HepG2 (cell line): ENCODE results near the gene SRP14. TPM values are rescaled to one million over a fixed set of nuclear protein-coding genes. Genes with fewer than 3 reads are reported as not detected.

Source experiments
- AKAP8 ChIP-seq: sonication (generic); formaldehyde crosslinking; IDR thresholded peaks from 2 replicates; pipeline ENCODE4 v1.5.1; 2020; ENCODE audit warnings: mild to moderate bottlenecking, missing genetic modification reagents
- CENPX ChIP-seq: sonication (generic); formaldehyde crosslinking; IDR thresholded peaks from 2 replicates; pipeline ENCODE4 v1.9.0; 2021; ENCODE audit warnings: mild to moderate bottlenecking, missing genetic modification reagents, moderate library complexity
- DR1 ChIP-seq: sonication (generic); formaldehyde crosslinking; IDR thresholded peaks from 2 replicates; pipeline ENCODE4 v1.8.0; 2021; ENCODE audit warnings: mild to moderate bottlenecking, missing genetic modification reagents, inconsistent platforms
- ISL2 ChIP-seq: sonication (generic); formaldehyde crosslinking; IDR thresholded peaks from 2 replicates; pipeline ENCODE4 v1.5.0; 2020; ENCODE audit warnings: missing genetic modification reagents
- JARID2 ChIP-seq: sonication (generic); formaldehyde crosslinking; IDR thresholded peaks from 2 replicates; pipeline ENCODE4 v1.8.1; 2023; ENCODE audit warnings: missing genetic modification reagents, inconsistent platforms; ENCODE audit not compliant: insufficient replicate concordance
- ZBTB20 ChIP-seq: sonication (generic); formaldehyde crosslinking; IDR thresholded peaks from 2 replicates; pipeline ENCODE4 v1.8.1; 2023; ENCODE audit warnings: missing genetic modification reagents, low read depth, mild to moderate bottlenecking, borderline replicate concordance
- ZNF251 ChIP-seq: sonication (generic); formaldehyde crosslinking; IDR thresholded peaks from 2 replicates; pipeline ENCODE4 v1.9.0; 2021; ENCODE audit warnings: mild to moderate bottlenecking, missing genetic modification reagents
- ZNF296 ChIP-seq: sonication (generic); formaldehyde crosslinking; conservative IDR thresholded peaks from 2 replicates; pipeline ENCODE4 v1.5.0; 2020; ENCODE audit warnings: mild to moderate bottlenecking, missing genetic modification reagents
- ZNF556 ChIP-seq: sonication (generic); formaldehyde crosslinking; IDR thresholded peaks from 2 replicates; pipeline ENCODE4 v1.4.0; 2020; ENCODE audit warnings: mild to moderate bottlenecking, missing genetic modification reagents, borderline replicate concordance
- ZNF660 ChIP-seq: sonication (generic); formaldehyde crosslinking; IDR thresholded peaks from 2 replicates; pipeline ENCODE4 v1.5.1; 2020; ENCODE audit warnings: mild to moderate bottlenecking, low read depth, missing genetic modification reagents, borderline replicate concordance
- polyA plus RNA-seq, 8 experiments: library from polyadenylated mRNA; depleted of rRNA in 3 of 8; stranded (reverse) in 7 of 8; unstranded in 1 of 8; fragments of >200 nt; fragmentation: Illumina TruSeq in 4 of 8; extraction: Trizol in 4 of 8; gene quantifications; 2 replicates each; pipeline versions ENCODE4 v1.2.1 to v1.2.3, GENCODE V29; 2011 to 2016; ENCODE audit warnings: low read depth in 4 of 8, missing spikeins in 1 of 8, mixed read lengths in 1 of 8; ENCODE audit not compliant: insufficient read depth in 1 of 8
- total RNA-seq, 5 experiments: library from RNA; depleted of rRNA; stranded (reverse); fragments of >200 nt; fragmentation: Illumina TruSeq; extraction: Trizol; gene quantifications; 2 replicates each; pipeline ENCODE4 v1.2.3, GENCODE V29; 2016; ENCODE audit warnings: low read depth in 1 of 5
- TF ChIP-seq, protein P1 (sequence below): sonication (generic); formaldehyde crosslinking; IDR thresholded peaks from 2 replicates; pipeline ENCODE4 v1.5.0; 2020; ENCODE audit warnings: mild to moderate bottlenecking, missing genetic modification reagents
- TF ChIP-seq, protein P2 (sequence below), 2 experiments: fragments of 450-650 bp in 1 of 2; sonication (generic) in 1 of 2; formaldehyde crosslinking; IDR thresholded peaks; 2 replicates each; pipeline versions ENCODE4 v1.5.0 to v1.8.0; 2020 to 2022; ENCODE audit warnings: mild to moderate bottlenecking in 1 of 2, missing genetic modification reagents in 1 of 2
- TF ChIP-seq, protein P3 (sequence below): sonication (generic); formaldehyde crosslinking; IDR thresholded peaks from 2 replicates; pipeline ENCODE4 v1.4.0; 2020; ENCODE audit warnings: missing genetic modification reagents
- TF ChIP-seq, protein P4 (sequence below): sonication (generic); formaldehyde crosslinking; IDR thresholded peaks from 2 replicates; pipeline ENCODE4 v1.4.0; 2020; ENCODE audit warnings: missing genetic modification reagents
- TF ChIP-seq, protein P5 (sequence below): sonication (generic); formaldehyde crosslinking; IDR thresholded peaks from 2 replicates; pipeline ENCODE4 v1.4.0; 2020; ENCODE audit warnings: low read depth, mild to moderate bottlenecking, missing genetic modification reagents
- TF ChIP-seq, protein P6 (sequence below): sonication (generic); IDR thresholded peaks from 2 replicates; pipeline ENCODE4 v1.6.1; 2016; ENCODE audit warnings: low read depth, borderline replicate concordance

SRP14 gene
- total and polyA plus RNA-seq, 2 of the 13 experiments (the other 11 are each of a cell fraction or from before 2014, with no cell fraction given), result 208 to 356 TPM

DNA sequence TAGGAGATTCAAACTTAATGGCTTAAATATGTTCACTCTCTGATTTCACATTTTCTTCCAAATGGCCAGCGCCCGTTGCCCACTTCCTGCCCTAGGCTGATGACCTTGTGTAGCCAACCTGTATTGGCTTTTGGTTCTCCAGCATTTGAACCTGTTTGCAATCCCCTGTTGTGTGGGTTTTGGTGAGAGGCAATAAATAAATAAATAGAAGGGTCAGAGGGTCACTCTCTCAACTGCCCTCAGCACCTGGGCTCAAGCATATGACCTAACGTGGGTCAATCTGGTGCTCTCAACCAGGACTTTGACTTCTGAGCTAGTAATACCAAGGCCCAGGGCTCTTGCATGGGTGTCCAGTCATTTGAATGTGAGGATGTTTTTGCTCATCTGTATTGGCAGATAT is 1.8 kb upstream of the SRP14 start (continued):
- TF ChIP-seq, protein P1, sequence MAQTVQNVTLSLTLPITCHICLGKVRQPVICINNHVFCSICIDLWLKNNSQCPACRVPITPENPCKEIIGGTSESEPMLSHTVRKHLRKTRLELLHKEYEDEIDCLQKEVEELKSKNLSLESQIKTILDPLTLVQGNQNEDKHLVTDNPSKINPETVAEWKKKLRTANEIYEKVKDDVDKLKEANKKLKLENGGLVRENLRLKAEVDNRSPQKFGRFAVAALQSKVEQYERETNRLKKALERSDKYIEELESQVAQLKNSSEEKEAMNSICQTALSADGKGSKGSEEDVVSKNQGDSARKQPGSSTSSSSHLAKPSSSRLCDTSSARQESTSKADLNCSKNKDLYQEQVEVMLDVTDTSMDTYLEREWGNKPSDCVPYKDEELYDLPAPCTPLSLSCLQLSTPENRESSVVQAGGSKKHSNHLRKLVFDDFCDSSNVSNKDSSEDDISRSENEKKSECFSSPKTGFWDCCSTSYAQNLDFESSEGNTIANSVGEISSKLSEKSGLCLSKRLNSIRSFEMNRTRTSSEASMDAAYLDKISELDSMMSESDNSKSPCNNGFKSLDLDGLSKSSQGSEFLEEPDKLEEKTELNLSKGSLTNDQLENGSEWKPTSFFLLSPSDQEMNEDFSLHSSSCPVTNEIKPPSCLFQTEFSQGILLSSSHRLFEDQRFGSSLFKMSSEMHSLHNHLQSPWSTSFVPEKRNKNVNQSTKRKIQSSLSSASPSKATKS, result no peak
- TF ChIP-seq ZNF556 (CRISPR knock-in tag) (no peak), ZNF251 (CRISPR knock-in tag) (no peak), AKAP8 (CRISPR knock-in tag) (no peak), ZNF660 (CRISPR knock-in tag) (no peak), JARID2 (no peak), ZNF296 (CRISPR knock-in tag) (no peak), ZBTB20 (peak; percentile 43; the same call in 1 of the 2 replicates), CENPX (no peak), ISL2 (CRISPR knock-in tag) (no peak), DR1 (CRISPR knock-in tag) (no peak)
- TF ChIP-seq, protein P2, sequence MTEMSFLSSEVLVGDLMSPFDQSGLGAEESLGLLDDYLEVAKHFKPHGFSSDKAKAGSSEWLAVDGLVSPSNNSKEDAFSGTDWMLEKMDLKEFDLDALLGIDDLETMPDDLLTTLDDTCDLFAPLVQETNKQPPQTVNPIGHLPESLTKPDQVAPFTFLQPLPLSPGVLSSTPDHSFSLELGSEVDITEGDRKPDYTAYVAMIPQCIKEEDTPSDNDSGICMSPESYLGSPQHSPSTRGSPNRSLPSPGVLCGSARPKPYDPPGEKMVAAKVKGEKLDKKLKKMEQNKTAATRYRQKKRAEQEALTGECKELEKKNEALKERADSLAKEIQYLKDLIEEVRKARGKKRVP (CRISPR knock-in tag; IDR thresholded peaks at IDR 0.05), result peak in 1 of 2 experiments; percentile 59; a peak in 1 of 4 replicates
- TF ChIP-seq, protein P3, sequence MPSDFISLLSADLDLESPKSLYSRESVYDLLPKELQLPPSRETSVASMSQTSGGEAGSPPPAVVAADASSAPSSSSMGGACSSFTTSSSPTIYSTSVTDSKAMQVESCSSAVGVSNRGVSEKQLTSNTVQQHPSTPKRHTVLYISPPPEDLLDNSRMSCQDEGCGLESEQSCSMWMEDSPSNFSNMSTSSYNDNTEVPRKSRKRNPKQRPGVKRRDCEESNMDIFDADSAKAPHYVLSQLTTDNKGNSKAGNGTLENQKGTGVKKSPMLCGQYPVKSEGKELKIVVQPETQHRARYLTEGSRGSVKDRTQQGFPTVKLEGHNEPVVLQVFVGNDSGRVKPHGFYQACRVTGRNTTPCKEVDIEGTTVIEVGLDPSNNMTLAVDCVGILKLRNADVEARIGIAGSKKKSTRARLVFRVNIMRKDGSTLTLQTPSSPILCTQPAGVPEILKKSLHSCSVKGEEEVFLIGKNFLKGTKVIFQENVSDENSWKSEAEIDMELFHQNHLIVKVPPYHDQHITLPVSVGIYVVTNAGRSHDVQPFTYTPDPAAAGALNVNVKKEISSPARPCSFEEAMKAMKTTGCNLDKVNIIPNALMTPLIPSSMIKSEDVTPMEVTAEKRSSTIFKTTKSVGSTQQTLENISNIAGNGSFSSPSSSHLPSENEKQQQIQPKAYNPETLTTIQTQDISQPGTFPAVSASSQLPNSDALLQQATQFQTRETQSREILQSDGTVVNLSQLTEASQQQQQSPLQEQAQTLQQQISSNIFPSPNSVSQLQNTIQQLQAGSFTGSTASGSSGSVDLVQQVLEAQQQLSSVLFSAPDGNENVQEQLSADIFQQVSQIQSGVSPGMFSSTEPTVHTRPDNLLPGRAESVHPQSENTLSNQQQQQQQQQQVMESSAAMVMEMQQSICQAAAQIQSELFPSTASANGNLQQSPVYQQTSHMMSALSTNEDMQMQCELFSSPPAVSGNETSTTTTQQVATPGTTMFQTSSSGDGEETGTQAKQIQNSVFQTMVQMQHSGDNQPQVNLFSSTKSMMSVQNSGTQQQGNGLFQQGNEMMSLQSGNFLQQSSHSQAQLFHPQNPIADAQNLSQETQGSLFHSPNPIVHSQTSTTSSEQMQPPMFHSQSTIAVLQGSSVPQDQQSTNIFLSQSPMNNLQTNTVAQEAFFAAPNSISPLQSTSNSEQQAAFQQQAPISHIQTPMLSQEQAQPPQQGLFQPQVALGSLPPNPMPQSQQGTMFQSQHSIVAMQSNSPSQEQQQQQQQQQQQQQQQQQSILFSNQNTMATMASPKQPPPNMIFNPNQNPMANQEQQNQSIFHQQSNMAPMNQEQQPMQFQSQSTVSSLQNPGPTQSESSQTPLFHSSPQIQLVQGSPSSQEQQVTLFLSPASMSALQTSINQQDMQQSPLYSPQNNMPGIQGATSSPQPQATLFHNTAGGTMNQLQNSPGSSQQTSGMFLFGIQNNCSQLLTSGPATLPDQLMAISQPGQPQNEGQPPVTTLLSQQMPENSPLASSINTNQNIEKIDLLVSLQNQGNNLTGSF (CRISPR knock-in tag), result no peak
- TF ChIP-seq, protein P4, sequence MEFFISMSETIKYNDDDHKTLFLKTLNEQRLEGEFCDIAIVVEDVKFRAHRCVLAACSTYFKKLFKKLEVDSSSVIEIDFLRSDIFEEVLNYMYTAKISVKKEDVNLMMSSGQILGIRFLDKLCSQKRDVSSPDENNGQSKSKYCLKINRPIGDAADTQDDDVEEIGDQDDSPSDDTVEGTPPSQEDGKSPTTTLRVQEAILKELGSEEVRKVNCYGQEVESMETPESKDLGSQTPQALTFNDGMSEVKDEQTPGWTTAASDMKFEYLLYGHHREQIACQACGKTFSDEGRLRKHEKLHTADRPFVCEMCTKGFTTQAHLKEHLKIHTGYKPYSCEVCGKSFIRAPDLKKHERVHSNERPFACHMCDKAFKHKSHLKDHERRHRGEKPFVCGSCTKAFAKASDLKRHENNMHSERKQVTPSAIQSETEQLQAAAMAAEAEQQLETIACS (CRISPR knock-in tag), result no peak
- TF ChIP-seq, protein P5, sequence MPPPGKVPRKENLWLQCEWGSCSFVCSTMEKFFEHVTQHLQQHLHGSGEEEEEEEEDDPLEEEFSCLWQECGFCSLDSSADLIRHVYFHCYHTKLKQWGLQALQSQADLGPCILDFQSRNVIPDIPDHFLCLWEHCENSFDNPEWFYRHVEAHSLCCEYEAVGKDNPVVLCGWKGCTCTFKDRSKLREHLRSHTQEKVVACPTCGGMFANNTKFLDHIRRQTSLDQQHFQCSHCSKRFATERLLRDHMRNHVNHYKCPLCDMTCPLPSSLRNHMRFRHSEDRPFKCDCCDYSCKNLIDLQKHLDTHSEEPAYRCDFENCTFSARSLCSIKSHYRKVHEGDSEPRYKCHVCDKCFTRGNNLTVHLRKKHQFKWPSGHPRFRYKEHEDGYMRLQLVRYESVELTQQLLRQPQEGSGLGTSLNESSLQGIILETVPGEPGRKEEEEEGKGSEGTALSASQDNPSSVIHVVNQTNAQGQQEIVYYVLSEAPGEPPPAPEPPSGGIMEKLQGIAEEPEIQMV, result no peak
- TF ChIP-seq, protein P6, sequence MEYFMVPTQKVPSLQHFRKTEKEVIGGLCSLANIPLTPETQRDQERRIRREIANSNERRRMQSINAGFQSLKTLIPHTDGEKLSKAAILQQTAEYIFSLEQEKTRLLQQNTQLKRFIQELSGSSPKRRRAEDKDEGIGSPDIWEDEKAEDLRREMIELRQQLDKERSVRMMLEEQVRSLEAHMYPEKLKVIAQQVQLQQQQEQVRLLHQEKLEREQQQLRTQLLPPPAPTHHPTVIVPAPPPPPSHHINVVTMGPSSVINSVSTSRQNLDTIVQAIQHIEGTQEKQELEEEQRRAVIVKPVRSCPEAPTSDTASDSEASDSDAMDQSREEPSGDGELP, result 0 out of 2 replicates have a peak, but pooled peaks have one; percentile 17
